Stimulated activated CD4-positive, alpha-beta T cell treated with anti-CD3 and anti-CD28 coated beads, Interleukin-2, amount 100 ng/mL, for 48 hours (primary cell): ENCODE data around the gene ARHGEF37.

ENCODE experiments used
- DNase-seq, 2 donors: peaks; one replicate each; pipeline ENCODE4 v3.0.0-alpha.2; 2020

The ARHGEF37 gene

DNA sequence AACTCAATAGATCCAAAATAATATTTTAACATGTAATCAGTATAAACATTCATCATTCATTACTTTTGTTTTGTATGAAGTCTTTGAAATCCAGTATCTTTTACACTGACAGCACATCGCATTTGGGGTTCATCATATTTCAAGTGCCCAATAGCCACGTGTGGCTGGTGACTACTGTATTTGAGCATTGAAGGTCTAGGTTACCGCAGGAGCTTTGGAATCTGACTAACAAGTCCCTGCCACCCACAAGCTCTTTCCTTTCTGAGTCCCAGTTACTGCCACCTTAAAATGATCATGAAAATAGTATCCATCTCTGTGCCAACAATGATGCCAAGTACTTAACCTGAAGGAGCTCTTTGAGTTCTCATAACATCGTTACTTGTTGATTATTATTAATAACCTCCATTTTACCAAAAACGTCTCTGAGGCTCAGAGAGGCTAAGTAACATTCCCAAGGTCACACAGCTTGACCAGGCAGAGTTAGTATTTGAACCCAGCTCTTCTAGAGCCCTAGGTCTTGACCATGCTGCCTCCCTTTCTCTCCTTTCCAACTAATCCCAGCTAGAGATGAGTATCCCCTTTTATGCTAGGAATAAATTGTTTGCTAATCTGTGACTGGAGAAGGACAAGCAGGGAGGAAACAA lies 24.2 kb downstream of the ARHGEF37 start:
- DNase-seq, result no peak

DNA sequence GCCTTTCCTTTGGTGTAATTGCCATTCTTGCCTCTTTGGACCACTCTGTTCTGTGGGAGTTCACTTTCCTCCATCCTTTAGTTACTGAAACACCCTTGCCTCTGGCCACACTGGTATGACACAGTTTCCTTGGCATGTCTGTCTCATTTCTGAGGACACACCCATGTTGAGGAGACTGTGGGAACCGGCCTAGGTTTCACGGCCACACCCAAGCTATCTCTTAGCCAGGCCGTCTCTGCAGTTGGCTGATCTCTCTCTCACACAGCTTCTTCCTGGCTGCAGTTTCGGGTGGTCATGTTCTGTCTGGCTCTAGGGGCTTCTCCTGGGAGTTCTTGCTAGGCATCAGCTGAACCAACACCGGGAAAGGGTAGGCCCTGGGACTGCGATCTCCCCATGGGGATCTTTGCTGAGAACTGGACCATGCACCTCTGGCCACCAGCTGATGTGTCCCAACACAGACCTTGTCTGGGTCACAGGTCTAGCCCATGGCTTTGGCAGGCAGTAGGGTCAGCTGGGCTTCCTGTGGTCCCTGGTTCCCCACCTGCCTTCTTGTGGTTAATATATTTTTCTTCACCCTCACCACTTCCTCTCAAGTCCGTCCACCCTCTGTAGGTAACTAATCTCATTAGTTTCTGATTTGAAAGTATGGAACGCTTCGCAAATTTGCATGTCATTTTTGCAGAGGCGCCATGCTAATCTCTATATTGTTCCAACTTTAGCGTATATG lies 24.9 kb downstream of the ARHGEF37 start:
- no peak for DNase-seq

DNA sequence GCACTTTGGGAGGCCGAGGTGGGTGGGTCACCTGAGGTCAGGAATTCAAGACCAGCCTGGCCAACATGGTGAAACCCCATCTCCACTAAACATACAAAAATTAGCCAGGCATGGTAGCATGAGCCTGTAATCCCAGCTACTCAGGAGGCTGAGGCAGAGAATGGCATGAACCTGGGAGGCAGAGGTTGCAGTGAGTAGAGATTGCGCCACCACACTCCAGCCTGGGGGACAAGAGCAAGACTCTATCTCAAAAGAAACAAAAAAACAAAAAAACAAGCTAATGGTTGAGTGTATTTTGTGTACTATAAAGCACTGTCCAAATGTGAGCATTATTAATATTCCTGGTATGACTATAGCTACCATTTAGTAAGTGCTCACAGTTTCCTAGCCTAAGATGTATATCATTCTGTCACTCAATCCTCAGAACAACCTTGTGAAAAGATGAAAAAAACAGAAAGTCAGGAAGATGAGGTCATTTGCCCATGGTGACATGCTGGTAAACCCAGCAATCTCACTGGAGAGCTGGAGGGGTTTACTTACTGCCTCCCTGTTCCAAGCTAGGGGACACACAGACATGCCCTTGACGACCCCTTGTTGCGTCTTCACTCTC lies 27.7 kb downstream of the ARHGEF37 start:
- no peak for DNase-seq

DNA sequence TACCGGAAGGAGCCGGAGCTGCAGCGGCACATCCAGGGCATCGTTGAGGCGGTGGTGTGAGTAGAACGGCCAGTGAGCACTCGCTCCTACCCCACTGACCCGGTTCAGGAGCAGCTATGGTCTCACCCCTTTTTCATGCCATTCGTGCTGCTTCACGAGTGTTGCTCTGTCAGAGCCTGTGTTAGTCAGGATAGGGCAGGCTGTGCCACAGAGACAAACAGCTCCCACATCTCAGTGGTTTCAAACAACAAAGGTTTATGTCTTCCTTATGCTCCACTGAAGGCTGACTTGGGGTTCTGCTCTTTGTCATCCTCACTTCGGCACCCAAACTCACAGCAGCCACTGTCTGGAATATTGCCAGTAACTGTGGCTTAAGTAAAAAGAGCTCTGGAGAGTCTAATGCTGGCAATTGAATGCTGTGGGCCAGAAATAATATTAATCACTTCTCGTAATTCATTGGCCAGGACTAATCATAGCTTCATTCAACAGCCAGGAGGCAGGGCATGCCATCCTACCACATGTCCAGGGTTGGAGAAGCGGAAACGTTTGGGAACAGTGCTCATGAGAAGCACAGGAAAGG lies 28.4 kb downstream of the ARHGEF37 start:
- no peak for DNase-seq

DNA sequence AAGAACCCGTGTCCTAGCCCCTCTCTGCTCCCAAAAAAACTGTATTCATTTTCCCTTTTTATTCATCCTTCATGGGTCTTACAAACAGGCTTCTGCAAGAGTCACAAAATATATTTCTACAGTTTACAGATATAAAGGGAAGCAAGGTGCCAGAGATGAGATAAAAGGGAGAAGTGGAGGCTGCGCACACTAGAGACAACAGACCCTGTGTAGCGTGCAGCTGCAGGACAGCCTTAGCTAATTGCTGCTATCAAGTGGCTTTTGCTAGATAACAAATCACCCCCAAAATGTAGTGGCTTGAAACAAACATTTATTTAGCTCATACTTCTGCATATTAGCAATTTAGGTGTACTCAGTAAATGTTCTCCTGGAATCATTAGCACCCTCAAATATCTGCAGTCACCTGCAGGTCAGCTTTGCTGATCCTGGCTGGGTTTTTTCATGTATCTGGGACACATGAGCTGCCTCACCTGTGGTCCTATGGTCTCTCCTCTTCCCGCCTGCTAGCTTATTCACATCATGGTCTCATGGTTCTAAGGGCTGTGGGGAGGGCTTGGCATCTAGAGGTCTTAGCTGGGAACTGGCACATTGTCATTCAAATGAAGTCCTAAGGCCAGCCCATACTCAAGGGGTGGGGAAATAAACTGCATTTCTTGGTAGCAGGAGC lies 29.4 kb downstream of the ARHGEF37 start:
- DNase-seq, result no peak

DNA sequence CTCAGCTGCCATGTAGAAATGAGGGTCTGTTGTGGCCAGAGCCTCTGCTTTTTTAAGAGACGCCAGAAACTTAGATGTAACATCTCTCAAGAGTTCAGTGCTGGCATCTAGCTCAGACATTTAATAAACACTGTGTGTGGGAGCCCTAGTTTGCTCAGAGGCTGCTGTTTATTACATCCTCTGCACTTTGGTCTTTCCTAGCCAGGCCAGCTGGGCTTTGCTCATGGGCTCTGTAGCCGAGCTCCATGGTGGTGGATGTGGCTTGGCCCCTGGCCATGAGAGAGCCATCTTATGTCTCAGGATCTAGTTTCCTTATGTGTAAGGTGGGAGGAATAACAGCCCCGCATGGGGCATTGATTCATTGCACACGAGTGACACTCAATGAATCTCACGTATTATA lies 30.0 kb downstream of the ARHGEF37 start:
- no peak for DNase-seq

DNA sequence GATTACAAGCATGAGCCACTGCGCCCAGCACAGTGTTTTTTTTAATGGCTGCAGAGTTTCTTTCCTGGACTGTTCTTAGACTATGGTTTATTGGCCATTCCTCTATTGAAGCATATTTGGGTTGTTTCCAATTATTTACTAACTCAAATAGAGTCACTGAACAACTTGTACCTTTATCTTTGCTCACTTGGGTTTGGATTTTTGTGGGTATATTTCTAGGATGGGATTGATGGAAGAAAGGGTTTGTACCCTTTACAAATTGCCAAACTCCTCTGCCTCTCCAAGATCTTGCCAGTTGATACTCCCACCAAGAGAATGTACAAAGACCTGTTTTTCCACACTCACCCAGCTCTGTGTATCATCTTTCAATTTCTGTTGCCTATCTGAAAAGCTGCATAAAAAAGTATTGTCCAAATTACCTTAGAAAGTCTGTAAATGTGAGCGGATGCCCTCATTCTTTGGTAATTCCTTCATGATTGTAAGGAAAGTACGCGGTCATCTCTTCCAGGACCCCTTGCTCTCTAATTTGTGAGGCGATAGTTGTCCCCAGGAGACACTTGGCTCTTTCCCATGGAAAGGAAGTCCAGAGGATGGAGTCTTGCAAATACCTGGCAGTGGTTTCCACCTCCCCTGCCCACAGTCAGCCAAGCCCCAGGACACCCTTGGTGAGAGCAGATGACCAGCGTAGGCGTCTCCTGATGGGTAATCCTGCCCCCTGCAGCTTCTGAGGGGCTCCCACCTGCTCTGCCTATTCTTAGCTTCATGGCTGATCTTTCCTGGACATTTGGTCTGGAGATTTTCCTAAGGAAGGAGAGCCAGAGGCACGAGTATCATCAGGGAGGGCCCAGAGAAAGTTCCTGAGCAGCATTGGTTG lies 33.0 kb downstream of the ARHGEF37 start:
- DNase-seq, result no peak

DNA sequence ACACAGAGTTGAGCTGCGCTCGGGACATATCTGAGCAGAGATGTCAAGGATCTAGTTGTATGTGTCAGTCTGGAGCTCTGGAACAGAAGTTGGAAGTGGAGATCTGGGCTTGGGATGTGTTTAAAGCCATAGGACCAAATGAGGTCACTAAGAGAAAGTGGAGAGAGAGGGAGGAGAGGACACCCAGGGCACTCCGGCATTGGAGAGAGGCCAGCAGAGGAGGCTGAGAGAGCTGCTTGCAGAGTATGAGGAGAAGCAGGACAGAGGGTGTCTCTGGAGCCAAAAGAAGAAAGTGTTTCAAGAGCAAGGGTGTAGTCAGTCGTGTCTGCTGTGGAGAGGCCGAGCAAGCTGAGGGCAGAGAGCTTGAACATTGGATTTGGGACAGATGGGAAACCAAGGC lies 34.7 kb downstream of the ARHGEF37 start:
- DNase-seq, result no peak

DNA sequence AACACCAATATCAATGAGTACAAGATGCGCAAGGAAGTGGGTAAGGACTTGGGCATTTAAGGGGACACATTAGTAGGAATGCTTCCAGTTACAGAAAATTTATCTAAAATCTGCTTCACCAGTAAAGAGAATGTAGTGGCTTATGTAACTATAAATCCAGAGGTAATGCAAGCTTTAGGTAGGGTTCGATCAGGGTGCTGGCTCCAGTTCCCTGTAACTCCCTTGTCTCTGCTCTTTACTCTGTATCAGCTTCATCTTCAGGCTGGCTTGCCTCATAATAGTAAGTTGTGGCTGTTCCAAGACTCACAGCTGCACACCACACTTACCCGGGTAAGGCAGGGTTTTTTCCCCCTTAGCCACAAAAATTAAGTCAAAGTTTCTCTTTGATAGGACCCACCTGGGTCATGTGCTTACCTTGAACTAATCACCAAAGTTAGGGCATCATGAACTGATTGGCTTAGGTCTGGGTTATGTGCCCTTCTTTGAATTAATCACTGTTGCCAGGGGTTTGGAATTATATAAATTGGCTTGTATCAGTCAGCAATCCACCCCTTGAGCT lies 35.5 kb downstream of the ARHGEF37 start:
- DNase-seq, result no peak

DNA sequence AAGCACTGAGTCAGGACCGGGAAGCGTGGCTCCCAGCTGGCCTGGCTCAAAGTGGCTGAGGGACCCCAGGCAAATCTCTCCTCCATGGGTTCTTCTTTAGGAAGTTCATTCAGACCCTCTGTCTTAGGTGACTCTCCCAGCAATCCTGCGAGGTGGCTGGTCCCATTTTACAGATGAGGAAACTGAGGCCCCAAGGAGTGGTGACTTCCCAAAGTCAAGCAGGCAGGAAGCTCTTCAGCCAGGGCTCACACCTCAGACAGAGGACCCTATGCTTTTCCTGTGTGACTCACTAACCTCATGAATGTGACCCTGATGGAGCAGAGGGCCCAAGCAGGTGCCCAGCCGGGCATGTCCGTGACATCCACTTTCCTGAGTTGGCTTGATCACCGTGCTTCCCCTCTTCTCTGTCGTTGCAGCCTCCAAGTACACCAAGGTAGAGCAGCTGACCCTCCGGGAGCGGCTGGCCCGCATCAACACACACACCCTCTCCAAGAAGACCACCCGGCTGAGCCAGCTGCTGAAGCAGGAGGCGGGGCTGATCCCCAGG lies 36.5 kb downstream of the ARHGEF37 start:
- no peak for DNase-seq

DNA sequence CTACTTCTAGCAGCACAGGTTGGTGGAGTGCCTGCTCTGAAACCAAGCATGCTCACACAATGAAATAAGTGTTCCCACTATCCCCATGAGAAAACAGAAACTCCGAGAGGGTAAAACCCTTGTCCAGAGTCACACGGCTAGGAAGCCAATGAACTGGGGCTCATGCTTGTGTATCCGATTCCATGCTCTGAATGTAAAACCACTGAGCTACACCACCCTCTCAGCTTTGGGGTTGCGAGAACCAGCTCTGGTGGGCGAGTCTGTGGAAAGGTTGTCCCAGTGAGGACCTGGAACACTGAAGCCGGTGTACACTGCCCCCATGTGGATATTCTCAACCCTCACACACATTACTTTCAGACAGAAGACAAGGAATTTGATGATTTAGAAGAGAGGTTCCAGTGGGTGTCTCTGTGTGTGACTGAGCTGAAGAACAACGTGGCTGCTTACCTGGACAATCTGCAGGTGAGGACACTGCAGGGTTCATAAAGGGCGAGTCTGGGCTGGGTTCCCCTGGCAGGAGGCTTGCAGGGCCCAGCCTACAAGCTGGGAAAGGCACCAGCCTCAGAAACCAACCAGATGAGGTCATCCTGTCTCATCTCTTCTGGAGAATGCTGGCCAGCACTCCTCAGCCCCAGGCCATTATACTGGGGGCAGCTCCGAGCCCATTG lies 37.4 kb downstream of the ARHGEF37 start:
- peak; percentile 15 to 22 for DNase-seq

DNA sequence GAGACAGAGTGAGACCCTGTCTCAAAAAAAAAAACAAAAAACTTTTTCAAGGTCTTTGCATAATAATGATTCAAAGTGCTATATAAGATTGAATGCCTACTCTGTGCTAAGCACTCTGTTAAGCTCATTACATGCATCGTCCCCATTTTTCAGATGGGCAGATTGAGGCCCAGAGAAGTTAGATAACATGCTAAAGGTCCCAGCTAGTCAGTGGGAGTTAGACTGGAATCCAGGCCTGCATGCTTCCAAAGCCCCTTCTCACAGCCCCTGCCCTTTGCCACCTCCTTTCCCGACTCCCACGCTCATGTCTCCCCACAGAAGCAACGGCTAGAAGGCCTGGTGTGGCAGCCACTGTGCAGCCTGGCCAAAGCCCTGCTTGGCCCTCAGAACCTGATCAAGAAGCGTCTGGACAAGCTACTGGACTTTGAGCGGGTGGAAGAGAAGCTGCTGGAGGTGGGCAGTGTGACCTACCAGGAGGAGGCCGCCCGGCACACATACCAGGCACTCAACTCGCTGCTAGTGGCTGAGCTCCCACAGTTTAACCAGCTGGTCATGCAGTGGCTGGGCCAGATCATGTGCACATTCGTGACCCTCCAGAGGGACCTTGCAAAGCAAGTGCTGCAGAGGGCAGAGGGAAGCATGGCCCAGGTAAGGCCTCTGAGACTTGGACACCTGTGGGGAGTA lies 40.3 kb downstream of the ARHGEF37 start:
- no peak for DNase-seq

DNA sequence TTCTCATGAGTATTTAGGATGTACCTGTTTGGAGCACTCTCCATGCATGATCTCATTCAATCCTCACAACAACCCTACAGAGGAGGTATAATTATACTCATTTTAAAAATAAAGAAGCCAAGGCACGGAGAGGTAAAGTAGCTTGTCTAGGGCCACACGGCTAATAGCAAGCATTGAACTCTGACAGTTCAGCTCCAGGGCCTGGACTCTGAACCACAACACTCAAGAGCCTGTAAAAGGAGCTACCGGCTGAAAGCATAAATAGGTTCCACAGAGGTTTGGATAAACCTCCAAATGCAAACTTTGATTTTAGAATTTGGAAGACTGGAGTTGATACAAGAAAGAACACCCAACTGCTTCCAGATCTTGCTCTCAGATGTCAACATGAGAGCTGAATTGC lies 41.2 kb downstream of the ARHGEF37 start:
- no peak for DNase-seq

DNA sequence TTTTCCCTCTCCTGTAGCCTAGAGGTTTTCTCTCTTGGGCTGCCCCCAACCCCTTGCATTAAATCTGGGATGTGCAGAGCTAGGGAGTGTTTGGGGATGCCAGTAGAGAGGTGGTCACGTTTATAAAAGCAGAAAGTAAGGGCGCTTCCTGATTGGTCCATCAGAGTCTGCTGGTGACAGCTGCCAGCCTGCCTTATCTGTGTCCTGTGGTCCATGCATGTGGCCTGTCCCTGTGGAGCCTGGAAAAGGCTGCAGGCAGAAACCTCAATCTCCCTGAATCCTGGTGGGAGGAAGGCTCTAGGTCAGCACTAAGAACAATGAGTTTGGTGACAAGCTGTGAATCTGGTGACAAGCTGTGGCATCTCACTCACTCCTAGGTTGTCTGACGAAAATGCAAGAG lies 42.2 kb downstream of the ARHGEF37 start:
- DNase-seq, result no peak

DNA sequence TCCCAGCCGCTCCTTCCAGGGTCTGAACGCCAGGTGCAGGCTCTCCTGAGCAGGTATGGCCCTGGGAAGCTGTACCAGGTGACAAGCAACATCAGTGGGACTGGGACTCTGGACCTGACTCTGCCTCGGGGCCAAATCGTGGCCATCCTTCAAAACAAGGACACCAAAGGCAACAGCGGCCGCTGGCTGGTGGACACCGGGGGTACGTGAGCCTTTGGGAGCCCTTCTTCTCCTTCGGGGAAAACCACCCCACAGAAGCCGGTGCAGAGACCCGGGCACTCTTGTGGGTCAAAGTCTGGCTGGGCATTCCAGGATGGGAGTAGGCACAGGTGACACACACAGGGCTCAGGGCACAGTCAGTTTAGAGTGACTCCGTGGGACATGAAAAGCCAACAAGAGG lies 45.8 kb downstream of the ARHGEF37 start:
- no peak for DNase-seq

DNA sequence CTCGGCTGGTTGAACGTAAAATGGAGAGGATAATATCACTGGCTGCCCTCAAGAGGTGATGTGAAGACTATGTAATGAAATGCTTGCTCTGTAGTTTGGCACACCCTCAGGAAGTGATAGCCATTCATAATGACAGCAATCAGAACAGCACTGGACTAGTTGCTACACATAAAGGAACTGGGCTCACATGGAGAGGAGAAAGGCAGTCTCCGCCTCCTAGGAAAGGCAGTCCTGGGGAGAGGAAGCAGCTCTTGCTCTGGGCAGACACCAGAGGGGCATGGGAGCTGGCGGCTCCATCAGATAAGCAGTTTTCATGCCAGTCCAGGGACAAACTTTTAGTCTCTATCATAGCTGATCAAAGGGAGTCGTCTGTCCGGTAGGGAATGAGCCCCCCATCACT lies 46.9 kb downstream of the ARHGEF37 start:
- DNase-seq, result no peak

DNA sequence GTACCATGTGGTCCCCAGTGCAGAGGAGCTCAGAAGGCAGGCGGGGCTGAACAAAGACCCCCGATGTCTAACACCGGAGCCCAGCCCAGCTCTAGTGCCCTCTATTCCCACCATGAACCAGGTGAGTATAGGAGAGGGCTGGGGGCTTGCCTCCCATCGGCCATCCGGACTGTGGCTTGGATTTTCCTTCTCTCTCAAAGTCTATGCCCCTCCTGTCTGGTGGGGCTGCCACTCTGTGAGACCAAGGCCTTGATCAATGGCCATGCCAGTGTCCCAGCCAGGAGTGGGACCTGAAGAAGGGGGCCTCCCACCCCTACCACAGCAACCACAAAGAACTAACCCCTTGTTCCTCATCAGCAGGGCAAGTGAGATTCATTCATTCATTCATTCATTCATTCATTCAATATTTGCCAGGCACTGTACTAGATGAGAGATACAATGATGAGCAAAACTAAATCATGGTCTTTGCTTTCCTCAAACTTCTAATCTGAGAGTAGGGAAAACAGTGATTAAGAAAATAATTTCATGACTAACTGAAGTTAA lies 47.6 kb downstream of the ARHGEF37 start:
- DNase-seq, result no peak

DNA sequence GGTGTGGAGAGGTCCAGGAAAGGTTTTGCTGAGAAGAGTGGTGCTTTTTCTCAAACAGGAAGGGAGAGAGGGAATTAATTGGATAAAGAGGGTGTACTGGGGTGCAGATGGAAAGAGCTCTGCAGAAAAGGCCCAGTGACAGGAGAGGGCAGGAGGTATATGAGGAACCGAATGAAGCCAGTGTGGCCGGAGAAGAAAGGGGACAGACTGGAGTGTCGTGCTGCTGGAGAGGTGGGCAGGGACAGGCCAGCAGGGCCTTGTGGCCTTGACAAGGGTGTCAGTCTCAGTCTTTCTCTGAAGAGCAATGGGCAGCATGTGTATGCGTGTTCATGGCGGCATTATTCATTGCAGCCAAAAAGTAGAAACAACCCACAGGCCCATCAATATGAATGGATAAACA lies 48.1 kb downstream of the ARHGEF37 start:
- DNase-seq, result no peak

DNA sequence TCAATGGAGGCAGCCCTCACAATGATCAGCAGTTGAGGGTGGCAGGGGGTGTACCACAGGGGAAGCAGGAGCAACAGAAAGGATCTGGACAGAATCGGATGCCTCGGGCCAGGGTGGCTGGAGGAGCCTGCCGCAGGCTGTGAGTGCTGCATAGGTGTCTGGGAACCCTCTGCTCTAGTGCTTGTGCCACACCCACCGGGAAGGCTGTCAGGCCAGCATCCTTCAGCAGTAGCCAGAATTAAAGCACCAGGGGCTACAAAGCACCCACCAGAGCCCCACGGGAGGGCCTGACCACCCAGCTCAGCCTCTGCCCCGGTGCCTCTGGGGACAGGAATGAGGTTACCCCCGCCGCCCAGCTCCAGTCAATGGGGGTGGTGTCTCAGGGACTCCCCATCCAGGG lies 49.0 kb downstream of the ARHGEF37 start:
- no peak for DNase-seq

DNA sequence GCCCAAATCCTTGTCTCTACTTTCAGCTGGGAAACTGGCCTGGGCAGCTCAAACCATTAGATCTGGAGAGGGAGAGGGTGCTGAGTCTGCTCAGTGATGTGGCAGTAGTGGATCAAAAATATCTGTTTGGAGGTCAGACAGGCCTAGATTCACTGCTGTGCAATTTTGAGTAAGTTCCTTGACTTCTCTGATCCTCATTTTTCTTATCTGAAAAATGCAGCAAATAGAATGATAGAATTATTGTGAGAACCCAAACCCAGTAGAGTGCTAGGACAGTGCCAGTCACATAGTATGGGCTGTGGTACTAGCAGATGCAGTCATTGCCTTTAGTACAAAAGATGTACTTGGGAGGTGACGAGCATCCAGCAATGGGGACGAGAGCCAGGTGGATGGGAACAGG lies 50.2 kb downstream of the ARHGEF37 start:
- no peak for DNase-seq
